NCI-H748 treated with DMSO at 0.1 percent for 48 hours (cell line): ENCODE data around the gene PDE4B.
A peak's percentile ranks its signal among the peaks of the same experiment; 100 is the strongest.

Experiments used
- DNase-seq: peaks from one replicate; lab custom pipeline; 2025; lab: John Stamatoyannopoulos, UW

The PDE4B gene

GRCh38 chr1:66240491-66241484 is 448.1 kb downstream of the PDE4B start:
- no peak for DNase-seq

- peak; percentile 54 for DNase-seq
Observed at GRCh38 chr1:66242646-66243547, 450.2 kb downstream of the PDE4B start.

GRCh38 chr1:66243548-66244130 is 450.9 kb downstream of the PDE4B start:
- no peak for DNase-seq

- DNase-seq = no peak
Observed at GRCh38 chr1:66244429-66244828, 451.7 kb downstream of the PDE4B start.

GRCh38 chr1:66245691-66246090 is 453.0 kb downstream of the PDE4B start:
- no peak for DNase-seq

- DNase-seq = no peak
Observed at GRCh38 chr1:66246351-66247269, 453.9 kb downstream of the PDE4B start.

- no peak for DNase-seq
Observed at GRCh38 chr1:66247415-66248208, 454.9 kb downstream of the PDE4B start.

- DNase-seq = no peak
Observed at GRCh38 chr1:66248257-66248656, 455.6 kb downstream of the PDE4B start.

GRCh38 chr1:66248746-66249145 is 456.1 kb downstream of the PDE4B start:
- DNase-seq = no peak

GRCh38 chr1:66250075-66250474 is 457.4 kb downstream of the PDE4B start:
- DNase-seq = no peak

GRCh38 chr1:66250478-66250877 is 457.8 kb downstream of the PDE4B start:
- DNase-seq = no peak

- DNase-seq = no peak
Observed at GRCh38 chr1:66251546-66251945, 458.9 kb downstream of the PDE4B start.

GRCh38 chr1:66253330-66253921 is 460.7 kb downstream of the PDE4B start:
- no peak for DNase-seq

GRCh38 chr1:66254785-66255184 is 462.1 kb downstream of the PDE4B start:
- DNase-seq = no peak

- no peak for DNase-seq
Observed at GRCh38 chr1:66256629-66257572, 464.2 kb downstream of the PDE4B start.

GRCh38 chr1:66258404-66259105 is 465.9 kb downstream of the PDE4B start:
- no peak for DNase-seq

GRCh38 chr1:66261364-66261763 is 468.7 kb downstream of the PDE4B start:
- DNase-seq = no peak
